Femur (tissue), 1 donor: ENCODE results near the gene ATP8A1.

ENCODE experiments used
- DNase-seq: peaks from one replicate; pipeline ENCODE4 v3.0.0-alpha.2; 2017

ATP8A1 gene

GRCh38 chr4:42562016-42562415 is 94.9 kb downstream of the ATP8A1 start:
- no peak for DNase-seq

- DNase-seq = no peak
These were observed 95.9 kb downstream of the ATP8A1 start for GRCh38 chr4:42561031-42561430.

GRCh38 chr4:42560467-42560861 is 96.4 kb downstream of the ATP8A1 start:
- DNase-seq = no peak

GRCh38 chr4:42558156-42558555 is 98.7 kb downstream of the ATP8A1 start:
- DNase-seq = no peak

- DNase-seq = no peak
These were observed 101.1 kb downstream of the ATP8A1 start for GRCh38 chr4:42555828-42556227.

DNA sequence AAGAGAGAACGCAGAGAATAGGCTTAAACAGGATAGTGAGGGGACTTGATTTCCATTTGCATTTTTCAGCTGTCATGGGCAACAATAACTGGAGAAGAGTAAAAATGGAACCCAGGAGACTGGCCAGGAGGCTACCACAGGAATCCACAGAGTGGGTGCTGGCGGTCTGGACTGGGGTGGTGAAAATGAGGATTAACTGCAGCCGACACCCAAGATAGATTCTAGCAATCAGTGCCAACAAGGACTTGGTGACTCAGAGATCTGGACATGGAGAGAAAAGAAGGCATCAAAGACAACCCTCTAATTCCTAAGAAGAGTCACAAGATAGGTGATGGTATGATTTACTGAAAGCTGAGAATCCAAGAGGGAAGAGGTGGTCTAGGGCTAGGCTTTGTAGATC is 102.8 kb downstream of the ATP8A1 start:
- DNase-seq = no peak

GRCh38 chr4:42549896-42550295 is 107.0 kb downstream of the ATP8A1 start:
- DNase-seq = no peak

- DNase-seq = no peak
These were observed 109.1 kb downstream of the ATP8A1 start for GRCh38 chr4:42547805-42548204.

- no peak for DNase-seq
These were observed 113.1 kb downstream of the ATP8A1 start for GRCh38 chr4:42543762-42544161.

DNA sequence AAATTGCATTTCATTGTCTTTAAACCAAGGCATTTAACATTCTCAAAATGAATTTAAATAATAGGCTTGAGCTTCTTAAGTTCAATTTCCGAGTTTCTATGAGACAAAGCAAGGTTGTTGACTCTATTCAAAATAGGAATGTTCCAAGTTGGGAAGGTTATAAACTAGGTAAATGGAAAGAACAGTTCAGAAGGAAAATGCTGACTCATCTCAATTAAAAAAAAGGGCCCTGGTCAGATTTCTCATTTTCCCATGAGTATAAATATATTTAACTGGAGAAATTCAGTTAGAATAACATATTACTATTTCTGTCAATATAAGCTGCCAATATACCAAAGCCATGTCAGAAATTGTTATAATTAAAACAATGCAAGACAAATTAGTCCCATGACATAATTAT is 113.8 kb downstream of the ATP8A1 start:
- no peak for DNase-seq

DNA sequence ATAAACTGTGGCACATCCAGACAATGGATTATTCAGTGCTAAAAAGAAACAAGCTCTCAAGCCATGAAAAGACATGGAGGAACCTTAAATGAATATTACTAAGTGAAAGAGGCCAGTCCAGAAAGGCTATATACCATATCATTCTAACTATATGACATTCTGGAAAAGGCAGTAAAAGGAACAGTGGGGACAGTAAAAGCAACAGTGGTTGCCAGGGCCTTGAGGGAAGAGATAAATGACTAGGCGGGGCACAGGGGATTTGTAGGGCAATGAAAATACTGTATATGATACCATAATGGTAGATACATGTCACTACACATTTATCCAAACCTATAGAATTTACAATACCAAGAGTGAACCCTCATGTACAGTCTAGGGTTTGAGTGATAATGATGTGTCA is 115.3 kb downstream of the ATP8A1 start:
- DNase-seq = no peak

GRCh38 chr4:42533042-42533441 is 123.9 kb downstream of the ATP8A1 start:
- DNase-seq = no peak

- no peak for DNase-seq
These were observed 125.4 kb downstream of the ATP8A1 start for GRCh38 chr4:42531341-42532030.

DNA sequence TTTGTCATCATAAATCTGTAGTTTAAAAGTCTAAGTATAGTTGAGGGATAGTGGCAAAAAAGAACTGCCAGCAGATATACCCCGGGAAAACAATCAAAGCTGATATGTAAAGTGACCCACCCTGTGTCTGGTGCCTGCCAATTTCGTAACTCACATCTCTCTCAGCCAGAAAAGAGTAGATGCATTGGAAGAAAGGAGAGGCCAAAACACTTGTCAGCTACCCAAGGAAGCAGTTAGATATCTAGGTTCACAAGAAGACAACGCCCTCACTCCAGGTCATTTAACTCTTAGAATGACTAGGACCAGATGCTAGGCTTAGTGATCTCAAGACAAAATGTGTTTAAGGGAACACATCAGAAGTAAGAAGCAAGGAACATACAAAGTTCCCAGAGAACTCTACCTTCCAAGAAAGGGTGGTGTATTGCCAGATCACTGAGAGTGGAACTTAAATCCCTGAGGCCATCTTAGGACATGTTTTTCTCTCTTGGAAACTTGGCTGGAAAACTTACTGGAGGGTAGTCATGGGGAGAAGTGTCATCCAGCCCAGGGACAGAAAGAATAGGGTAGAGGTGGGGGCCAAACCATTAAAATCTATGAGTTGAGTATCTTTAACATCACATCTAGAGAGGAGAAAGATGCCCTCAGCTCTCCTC is 133.7 kb downstream of the ATP8A1 start:
- no peak for DNase-seq

- DNase-seq = peak; percentile 41
These were observed 137.0 kb downstream of the ATP8A1 start for GRCh38 chr4:42519803-42520417.

GRCh38 chr4:42515156-42515884 is 141.6 kb downstream of the ATP8A1 start:
- DNase-seq = no peak

DNA sequence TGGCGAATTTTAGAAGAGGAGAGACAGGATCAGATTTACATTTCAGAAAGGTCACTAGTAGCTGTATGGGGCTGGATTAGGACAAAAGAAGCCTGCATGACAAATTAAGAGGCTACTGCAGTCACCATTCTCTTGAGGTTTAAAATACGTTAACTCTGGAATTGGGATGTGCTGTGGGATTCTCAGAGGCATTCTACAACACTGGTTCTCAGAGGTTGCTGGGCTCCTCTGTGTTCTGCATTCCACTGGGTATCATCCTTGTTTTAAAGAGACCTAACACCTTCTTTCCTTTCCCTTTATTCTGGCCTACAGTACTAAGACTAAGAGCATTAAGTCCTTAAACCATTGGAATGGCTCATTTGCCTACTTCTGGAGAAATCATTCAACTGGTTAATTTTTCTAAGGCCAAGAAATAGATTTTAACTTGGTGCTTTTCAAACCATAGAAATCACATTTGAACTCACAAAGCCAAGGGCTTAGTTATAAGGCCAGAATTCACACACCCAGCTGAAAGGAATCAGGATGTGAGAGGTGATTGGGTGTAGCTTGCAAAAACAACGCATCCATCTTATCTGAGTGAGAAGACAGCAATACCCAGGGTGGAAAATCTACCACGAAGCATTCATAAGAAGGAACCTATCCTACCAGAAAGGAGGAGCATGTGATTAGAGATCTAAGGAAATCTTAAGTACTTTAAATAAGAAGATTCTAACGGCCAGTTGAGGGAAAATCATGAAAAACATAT is 143.0 kb downstream of the ATP8A1 start:
- DNase-seq = no peak

DNA sequence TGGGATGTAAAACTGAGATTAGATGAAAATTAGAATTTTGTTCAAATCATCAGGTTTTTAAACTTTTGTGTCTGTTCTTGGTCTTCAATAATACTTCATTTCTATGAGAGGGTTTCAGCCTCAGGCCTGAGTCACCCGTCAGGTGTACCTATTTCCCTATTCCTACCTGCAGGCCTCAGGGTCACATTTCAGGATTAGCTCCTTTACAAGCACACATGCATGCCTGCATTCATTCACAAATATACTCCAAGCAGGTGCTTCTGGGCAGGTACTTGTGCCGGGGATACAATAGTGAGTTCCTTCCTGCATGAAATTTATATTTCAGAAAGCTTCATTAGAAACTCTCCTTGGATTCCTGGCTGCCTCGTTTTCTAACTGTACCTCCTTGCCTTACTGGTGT is 144.7 kb downstream of the ATP8A1 start:
- no peak for DNase-seq

- DNase-seq = no peak
These were observed 146.7 kb downstream of the ATP8A1 start for GRCh38 chr4:42510225-42510624.

DNA sequence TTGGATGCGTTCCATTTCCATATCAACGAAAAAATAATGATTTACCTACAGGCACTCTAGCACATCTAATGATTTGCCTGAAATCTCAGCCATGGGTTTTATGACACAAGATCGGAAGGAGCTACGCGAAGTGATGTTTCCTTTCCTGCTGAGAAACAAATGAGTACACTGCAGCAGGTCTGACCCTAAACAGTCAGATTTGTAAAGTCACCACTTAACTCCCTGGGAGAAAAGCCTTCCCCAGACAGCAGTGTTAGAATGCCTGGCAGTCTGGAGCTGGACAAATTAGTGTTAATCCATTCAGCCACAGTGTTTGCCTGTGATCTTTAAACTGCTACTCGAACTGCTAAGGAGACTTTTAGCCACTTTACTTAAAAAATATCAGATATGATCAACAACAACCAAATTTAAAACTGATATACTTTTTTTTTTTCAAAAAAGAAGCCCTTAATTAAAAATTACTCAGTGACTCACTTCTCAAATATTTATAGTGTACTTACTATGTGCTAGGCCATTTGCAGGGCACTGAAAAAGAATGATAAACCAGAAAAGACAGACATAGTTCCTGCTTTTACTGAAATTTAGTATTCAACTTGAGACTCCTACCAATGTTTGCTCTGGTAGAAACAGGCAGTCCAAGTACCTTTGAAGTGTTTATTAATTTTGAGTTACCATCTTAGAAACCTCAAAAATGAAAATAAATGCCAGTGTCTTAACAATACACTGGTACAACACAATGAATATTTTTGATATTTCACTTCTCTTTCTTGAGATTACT is 155.1 kb downstream of the ATP8A1 start:
- no peak for DNase-seq

- no peak for DNase-seq
These were observed 158.9 kb downstream of the ATP8A1 start for GRCh38 chr4:42498040-42498439.
